Epithelial cell of esophagus (primary cell): ENCODE results near the gene LCN1.
"Not testable (repeated sequence)": the region's sequence is repeated elsewhere in the genome, so short reads cannot be mapped to it uniquely, and the experiment has no call there.

Experiments
- DNase-seq: peaks from one replicate; pipeline ENCODE4 v3.0.0; 2010; ENCODE audit warnings: low read depth
- H3K4me3 ChIP-seq: 2 replicates; pipeline ENCODE4 v1.5.1; 2011; ENCODE audit warnings: mild to moderate bottlenecking, low read length, control low read depth
- TF ChIP-seq, protein P1 (sequence below): IDR thresholded peaks from 2 replicates; pipeline ENCODE4 v1.5.1; 2011; ENCODE audit warnings: low read depth, mild to moderate bottlenecking, low read length, control low read depth, inconsistent platforms; ENCODE audit not compliant: insufficient read depth; ENCODE audit errors: missing control alignments

The LCN1 gene

DNA sequence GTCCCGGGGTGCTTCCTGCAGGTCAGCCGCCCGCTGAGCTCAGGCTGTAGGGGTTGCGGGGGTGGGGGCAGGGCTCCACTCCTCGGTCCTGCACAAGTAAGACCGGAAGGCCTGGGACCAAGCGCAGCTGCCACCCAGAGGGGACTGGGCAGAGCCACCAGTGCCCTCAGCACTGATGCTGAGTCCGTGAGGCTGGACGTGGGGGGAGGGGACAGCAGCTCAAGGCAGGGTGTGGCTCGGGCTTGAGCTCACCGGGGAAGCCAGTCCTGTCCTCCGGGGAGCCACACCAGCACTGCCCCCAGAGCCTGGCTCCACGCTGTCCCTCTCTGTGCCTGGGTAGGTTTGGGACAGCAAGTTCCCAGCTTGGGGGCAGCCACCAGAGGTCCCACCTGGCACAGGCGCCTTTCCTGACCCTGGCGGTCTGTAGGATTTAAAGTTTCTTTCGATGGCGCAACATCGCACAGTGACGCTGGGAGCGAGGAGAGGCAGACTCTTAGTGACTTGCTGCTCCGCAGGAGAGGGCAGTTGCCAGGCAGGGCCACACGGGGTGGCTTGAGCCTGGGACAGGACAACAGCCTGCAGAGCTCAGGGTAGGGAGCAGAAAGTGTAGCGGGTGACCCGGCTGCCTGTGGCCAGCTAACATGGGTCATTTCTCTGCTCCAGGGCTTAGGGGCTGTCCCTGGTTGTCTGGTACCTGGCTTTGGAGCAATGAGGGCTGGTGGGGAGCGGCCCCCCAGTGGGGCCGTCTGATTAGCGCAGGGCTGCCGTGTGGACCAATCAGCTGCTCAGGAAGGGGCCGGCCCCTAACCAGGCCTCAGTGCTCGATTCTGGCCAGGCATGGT, 5.7 kb downstream of the LCN1 start:
- TF ChIP-seq, protein P1, sequence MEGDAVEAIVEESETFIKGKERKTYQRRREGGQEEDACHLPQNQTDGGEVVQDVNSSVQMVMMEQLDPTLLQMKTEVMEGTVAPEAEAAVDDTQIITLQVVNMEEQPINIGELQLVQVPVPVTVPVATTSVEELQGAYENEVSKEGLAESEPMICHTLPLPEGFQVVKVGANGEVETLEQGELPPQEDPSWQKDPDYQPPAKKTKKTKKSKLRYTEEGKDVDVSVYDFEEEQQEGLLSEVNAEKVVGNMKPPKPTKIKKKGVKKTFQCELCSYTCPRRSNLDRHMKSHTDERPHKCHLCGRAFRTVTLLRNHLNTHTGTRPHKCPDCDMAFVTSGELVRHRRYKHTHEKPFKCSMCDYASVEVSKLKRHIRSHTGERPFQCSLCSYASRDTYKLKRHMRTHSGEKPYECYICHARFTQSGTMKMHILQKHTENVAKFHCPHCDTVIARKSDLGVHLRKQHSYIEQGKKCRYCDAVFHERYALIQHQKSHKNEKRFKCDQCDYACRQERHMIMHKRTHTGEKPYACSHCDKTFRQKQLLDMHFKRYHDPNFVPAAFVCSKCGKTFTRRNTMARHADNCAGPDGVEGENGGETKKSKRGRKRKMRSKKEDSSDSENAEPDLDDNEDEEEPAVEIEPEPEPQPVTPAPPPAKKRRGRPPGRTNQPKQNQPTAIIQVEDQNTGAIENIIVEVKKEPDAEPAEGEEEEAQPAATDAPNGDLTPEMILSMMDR: no peak
- H3K4me3 ChIP-seq: no peak overlapping the region
- no peak for DNase-seq

DNA sequence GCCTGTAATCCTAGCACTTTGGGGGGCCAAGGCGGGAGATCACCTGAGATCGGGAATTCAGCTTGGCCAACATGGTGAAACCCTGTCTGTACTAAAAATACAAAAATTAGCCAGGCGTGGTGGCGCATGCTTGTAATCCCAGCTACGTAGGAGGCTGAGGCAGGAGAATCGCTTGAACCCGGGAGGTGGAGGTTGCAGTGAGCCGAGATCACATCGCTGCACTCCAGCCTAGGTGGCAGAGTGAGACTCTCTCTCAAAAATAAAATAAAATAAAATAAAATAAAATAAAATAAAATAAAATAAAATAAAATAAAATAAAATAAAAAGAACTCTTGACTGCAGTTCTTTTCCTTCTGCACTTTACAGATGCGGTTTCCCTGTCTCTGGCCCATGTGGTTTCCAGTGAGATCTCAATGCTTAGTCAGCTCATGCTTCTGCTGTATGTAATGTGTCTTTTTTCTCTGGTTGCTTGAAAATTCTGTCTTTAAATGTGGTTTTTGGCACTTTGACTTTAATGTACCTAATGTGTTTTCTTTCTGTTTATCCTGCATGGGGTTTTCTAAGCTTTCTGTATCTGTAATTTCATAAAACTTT, 7.7 kb downstream of the LCN1 start:
- not testable (repeated sequence) for DNase-seq, H3K4me3 ChIP-seq

DNA sequence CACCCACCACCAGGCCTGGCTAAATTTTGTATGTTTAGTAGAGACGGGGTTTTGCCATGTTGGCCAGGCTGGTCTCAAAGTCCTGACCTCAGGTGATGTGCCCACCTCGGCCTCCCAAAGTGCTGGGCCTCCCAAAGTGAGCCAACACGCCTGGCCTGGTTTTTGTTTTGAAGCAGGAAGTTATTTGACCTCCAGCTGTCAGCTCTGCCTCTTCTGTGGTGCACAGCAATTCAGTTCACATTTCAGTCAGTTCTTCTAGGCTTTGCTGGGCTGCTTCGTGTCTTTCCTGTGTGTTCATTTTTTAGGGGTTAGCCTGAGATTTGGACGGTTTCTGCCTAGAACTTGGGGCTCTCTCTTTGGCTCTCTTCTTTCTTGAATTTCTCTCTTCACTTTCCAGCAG, 8.9 kb downstream of the LCN1 start:
- DNase-seq: no peak
- no peak overlapping the region for H3K4me3 ChIP-seq
- TF ChIP-seq, protein P1: no peak

DNA sequence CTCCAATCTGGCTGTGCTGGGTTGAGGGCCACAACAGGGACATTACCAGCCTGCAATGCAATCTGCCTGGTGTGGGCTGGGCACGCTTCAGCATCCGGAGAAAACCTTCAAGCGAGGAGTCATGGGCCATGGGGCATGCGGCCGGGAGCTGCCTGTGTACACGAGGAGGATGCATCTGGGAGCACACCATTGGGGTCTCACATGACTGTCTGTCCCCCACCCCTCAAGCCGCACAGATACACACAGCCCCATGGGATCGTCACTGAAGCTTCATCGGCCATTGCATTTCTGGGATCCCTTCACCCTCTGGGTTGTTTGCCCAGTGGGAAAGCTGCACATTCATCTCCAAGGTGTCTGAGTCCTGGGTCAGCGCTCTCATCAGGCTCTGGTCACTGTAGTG, 9.9 kb downstream of the LCN1 start:
- no peak overlapping the region for H3K4me3 ChIP-seq
- TF ChIP-seq, protein P1: no peak
- no peak for DNase-seq

DNA sequence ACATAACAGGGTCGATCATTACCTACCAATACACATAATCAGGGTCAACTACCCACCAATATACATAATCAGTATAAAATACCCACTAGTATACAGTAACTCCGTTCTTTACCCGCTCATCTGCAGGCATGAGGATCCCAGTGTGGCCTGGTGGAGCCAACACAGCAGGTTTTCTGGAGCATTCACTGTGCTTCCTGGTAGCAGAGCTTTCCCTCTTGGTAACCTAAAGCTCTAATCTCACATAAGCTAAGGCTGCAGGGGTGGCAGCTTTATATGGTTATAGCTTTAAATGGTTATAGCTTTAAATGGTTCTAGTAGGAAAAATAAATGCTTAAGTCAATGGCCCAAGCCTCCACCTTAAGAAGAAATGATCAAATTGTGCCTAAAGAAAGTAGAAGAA, 11.9 kb downstream of the LCN1 start:
- TF ChIP-seq, protein P1: no peak
- no peak for DNase-seq
- no peak overlapping the region for H3K4me3 ChIP-seq

DNA sequence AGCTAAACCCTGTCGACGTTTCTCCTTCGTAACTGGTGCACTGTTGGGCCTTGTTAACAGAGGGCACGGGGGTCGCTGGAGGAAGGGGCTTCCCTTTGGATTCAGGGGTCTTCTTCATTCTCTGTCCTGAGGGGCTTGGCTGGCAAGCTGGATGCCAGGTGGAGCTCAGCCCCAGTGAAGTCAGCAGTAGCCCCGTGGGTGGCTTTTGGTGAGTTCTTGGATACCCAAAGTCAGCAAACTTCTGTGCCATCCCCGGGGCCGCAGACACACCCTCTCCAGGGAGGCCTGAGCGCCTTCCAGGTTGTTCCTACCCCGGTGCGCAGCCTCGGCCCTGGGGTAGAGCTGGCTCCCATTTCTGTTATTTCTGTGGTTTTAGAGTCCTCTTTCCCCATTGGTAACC, 12.4 kb downstream of the LCN1 start:
- H3K4me3 ChIP-seq: no peak overlapping the region
- no peak for DNase-seq
- TF ChIP-seq, protein P1: no peak

DNA sequence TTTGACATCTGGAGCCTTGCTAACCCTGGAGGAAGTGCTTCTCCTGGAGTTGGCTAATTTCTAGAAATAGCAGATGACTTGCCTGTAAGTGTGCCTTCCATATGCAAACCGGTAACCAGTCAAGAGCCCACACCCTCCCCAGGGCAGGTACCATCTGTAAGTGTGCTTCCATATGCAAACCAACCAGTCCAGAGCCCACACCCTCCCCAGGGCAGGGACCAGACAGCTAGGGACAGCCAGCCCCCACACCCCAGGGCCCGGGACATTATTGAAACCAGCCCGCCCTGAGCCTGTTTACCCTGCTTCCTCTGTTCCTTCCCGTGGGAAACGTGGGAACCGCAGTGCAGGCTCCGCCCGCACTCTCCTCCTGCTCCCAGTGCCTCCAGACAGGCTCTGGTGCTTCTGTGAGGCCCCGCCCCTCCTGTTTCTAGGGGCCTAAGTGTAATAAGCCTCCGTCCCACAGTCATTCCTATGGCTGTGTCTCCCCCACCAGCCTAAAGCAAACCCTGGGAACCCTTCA, 13.0 kb downstream of the LCN1 start:
- not testable (repeated sequence) for H3K4me3 ChIP-seq, DNase-seq

DNA sequence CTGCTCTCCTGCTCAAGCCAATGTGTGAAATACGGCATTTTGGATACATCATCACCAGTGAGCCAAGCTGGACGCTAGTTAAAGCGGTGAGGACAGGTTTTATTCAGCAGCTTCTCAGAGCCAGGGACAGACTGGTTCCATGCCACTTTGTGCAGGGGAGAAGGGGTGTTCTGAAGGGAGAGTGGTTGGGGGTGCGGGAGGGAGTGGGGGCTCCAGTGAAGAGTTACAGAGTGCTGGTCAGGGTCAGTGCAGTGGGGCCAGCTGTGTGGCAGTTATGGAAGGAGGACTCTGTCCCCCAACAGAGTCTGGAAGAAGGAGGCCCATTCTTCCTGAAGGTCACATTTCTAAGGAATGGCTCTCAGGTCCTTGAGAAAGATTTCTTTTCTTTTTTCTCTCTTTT, 13.6 kb downstream of the LCN1 start:
- not testable (repeated sequence) for H3K4me3 ChIP-seq, DNase-seq

DNA sequence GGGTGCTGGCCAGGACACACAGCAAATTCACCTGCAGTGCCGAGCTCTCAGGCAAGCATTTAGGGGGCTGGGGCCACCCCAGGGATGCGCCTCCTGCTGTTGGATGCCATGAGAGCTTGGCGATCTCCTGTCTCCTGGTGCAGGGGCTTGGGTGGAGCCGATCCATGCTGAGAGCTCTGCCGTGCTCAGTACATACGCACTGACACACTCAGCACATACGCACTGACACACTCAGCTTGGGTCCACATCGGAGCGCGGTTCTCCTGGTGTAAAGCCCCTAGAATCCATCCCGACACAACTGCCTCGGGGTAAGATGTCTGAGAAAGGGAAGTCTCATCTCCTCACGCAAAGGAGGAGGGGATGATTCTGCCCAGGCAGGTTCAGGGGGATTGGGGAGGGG, 14.4 kb downstream of the LCN1 start:
- H3K4me3 ChIP-seq, DNase-seq: not testable (repeated sequence)
